Thyroid gland (tissue), 4 donors: ENCODE measurements around the gene HTR4.

Experiments
- POLR2A ChIP-seq, 2 donors: fragments of 450-650 bp; IDR thresholded peaks; one replicate each; pipeline ENCODE4 v1.6.1; 2017; ENCODE audit warnings: antibody characterized with exemption in 2 of 2, mild to moderate bottlenecking in 2 of 2, moderate library complexity in 1 of 2
- TF ChIP-seq, protein P1 (sequence below), 6 experiments: fragments of 200-600 bp in 3 of 6; fragments of 450-650 bp in 3 of 6; sonication (generic) in 3 of 6; IDR thresholded peaks; one replicate each; pipeline ENCODE4 v1.5.1; 2016 to 2019; ENCODE audit warnings: antibody characterized with exemption in 6 of 6, mild to moderate bottlenecking in 2 of 6, inconsistent platforms in 1 of 6, moderate library complexity in 1 of 6

DNA sequence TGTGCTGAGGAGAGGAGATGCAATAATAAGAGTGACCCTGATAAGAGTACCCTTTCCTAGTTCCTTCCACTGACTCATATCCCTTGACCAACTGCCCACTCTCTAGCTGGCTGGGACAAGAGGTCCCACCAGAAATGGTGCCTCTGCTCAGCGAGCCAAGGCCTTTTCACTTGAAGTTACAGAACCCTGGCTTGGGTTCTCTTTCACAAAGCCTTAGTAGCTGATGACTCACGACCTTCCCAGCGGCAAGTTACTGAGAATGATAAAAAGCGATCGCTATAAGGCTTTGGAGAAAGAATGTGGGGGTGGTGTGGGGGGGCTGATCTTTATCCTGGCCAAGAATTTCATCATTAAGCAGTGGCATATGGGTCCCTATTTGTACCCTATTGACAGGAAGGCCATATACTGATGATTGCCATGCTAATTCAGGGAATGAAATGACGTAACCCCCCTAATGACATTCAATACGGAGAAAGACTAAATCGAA lies 180.3 kb downstream of the HTR4 start:
- TF ChIP-seq POLR2A (IDR thresholded peaks at IDR 0.05) = no peak
- TF ChIP-seq, protein P1, sequence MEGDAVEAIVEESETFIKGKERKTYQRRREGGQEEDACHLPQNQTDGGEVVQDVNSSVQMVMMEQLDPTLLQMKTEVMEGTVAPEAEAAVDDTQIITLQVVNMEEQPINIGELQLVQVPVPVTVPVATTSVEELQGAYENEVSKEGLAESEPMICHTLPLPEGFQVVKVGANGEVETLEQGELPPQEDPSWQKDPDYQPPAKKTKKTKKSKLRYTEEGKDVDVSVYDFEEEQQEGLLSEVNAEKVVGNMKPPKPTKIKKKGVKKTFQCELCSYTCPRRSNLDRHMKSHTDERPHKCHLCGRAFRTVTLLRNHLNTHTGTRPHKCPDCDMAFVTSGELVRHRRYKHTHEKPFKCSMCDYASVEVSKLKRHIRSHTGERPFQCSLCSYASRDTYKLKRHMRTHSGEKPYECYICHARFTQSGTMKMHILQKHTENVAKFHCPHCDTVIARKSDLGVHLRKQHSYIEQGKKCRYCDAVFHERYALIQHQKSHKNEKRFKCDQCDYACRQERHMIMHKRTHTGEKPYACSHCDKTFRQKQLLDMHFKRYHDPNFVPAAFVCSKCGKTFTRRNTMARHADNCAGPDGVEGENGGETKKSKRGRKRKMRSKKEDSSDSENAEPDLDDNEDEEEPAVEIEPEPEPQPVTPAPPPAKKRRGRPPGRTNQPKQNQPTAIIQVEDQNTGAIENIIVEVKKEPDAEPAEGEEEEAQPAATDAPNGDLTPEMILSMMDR (IDR thresholded peaks at IDR 0.05) = no peak
